ENCODE measurements around the gene RASSF5. TPM values are rescaled to one million over a fixed set of nuclear protein-coding genes. Genes with fewer than 3 reads are reported as not detected.

Gene RASSF5
- polyA plus RNA-seq, 2 of the 4 experiments (the other 2 are of a cell fraction): 2.0 to 2.2 TPM

GRCh38 chr1:206560007-206560716 lies 52.8 kb downstream of the RASSF5 start:
- ChIA-PET CTCF (interaction anchor here (0.7 to 3.2 kb wide), 3 partner anchors 15 to 70 kb away, joined by 4 to 16 read pairs (median 7); no protein-coding TSS in a partner anchor), POLR2A (no interaction called here)
- Histone ChIP-seq H3K4me1 (peaks cover 20% of the 10 kb centered on the region), H3K27ac (no peak overlapping the region), H3K4me2 (no peak overlapping the region), H3K9me3 (no peaks in the 10 kb centered on the region), H3K4me3 (no peak overlapping the region)
- no peak for FAIRE-seq
- ATAC-seq: no peak
- DNase-seq (ENCODE audit: low read depth in 1 of 2, low spot score in 1 of 2): no peak
- 80% methylated on average over 10 of the region's 10 CpGs for WGBS (ENCODE audit: missing lambda C conversion rate)
- TF ChIP-seq EHMT2 (IDR thresholded peaks at IDR 0.05; ENCODE audit: low read depth): no peak

- H3K4me3 ChIP-seq: no peak overlapping the region
- no peak overlapping the region for H3K27ac ChIP-seq
- TF ChIP-seq RCOR1 (IDR thresholded peaks at IDR 0.05; ENCODE audit: low read depth, low read length): no peak
- no peaks in the 10 kb centered on the region for H3K9me3 ChIP-seq
- no peak for FAIRE-seq
- H3K4me1 ChIP-seq: peaks cover 6% of the 10 kb centered on the region; the same call in 1 of the 3 replicates
- POLR2A ChIA-PET: no interaction called here
- WGBS (ENCODE audit: missing lambda C conversion rate): 70% methylated on average over 1 of the region's 1 CpG
- CTCF ChIA-PET: interaction anchor here (1.4 to 8.6 kb wide), 7 partner anchors 9 to 84 kb away, joined by 5 to 66 read pairs (median 12); no protein-coding TSS in a partner anchor
- no peak overlapping the region for H3K4me2 ChIP-seq
- ATAC-seq: no peak
- no peak for DNase-seq (ENCODE audit: low read depth in 1 of 2, low spot score in 1 of 2)
Observed at GRCh38 chr1:206563367-206564207, 56.3 kb downstream of the RASSF5 start.

- no peaks in the 10 kb centered on the region for H3K9me3 ChIP-seq
- POLR2A ChIA-PET: no interaction called here
- H3K4me2 ChIP-seq: no peak overlapping the region
- H3K4me1 ChIP-seq: peaks cover 6% of the 10 kb centered on the region; the same call in 1 of the 3 replicates
- TF ChIP-seq SMC3 (IDR thresholded peaks at IDR 0.05): no peak
- TF ChIP-seq HMGXB4 (CRISPR knock-in tag; IDR thresholded peaks at IDR 0.05; ENCODE audit: borderline replicate concordance): no peak
- TF ChIP-seq MYC (IDR thresholded peaks at IDR 0.05; ENCODE audit: borderline replicate concordance, low read length): no peak
- TF ChIP-seq HEYL (CRISPR knock-in tag; IDR thresholded peaks at IDR 0.05): no peak
- TF ChIP-seq HOXB5 (CRISPR knock-in tag; IDR thresholded peaks at IDR 0.05): no peak
- H3K27ac ChIP-seq: no peak overlapping the region
- 74% methylated on average over 4 of the region's 4 CpGs for WGBS (ENCODE audit: missing lambda C conversion rate)
- FAIRE-seq (no peak), DNase-seq (ENCODE audit: low read depth in 1 of 2, low spot score in 1 of 2) (no peak), ATAC-seq (no peak)
- H3K4me3 ChIP-seq: no peak overlapping the region
- CTCF ChIA-PET: interaction anchor here (1.0 to 8.6 kb wide), 10 partner anchors 11 to 86 kb away, joined by 3 to 66 read pairs (median 5); no protein-coding TSS in a partner anchor
Observed at GRCh38 chr1:206565995-206566394, 58.7 kb downstream of the RASSF5 start.

GRCh38 chr1:206566999-206567398 lies 59.7 kb downstream of the RASSF5 start:
- no peak overlapping the region for H3K4me2 ChIP-seq
- H3K4me1 ChIP-seq: peaks cover 3% of the 10 kb centered on the region; the same call in 1 of the 3 replicates
- TF ChIP-seq TP53 (CRISPR knock-in tag; IDR thresholded peaks at IDR 0.05) (no peak), FOSL2 (IDR thresholded peaks at IDR 0.05) (no peak), FOSL2 (CRISPR knock-in tag; IDR thresholded peaks at IDR 0.05) (no peak), EP300 (IDR thresholded peaks at IDR 0.05) (no peak), PBX3 (IDR thresholded peaks at IDR 0.05) (no peak), JUNB (IDR thresholded peaks at IDR 0.05) (no peak), ZC3H11A (IDR thresholded peaks at IDR 0.05) (no peak), HOXB13 (CRISPR knock-in tag; IDR thresholded peaks at IDR 0.05; ENCODE audit: low read depth) (no peak), HES2 (IDR thresholded peaks at IDR 0.05) (no peak), CEBPB (IDR thresholded peaks at IDR 0.05) (no peak), SREBF2 (IDR thresholded peaks at IDR 0.05) (no peak), ZSCAN20 (CRISPR knock-in tag; IDR thresholded peaks at IDR 0.05) (no peak), ELK1 (IDR thresholded peaks at IDR 0.05; ENCODE audit: low read depth, low read length) (no peak), POLR2AphosphoS2 (conservative IDR thresholded peaks at IDR 0.05; ENCODE audit: low read length) (no peak), GATA3 (IDR thresholded peaks at IDR 0.05; ENCODE audit: borderline replicate concordance) (no peak), NFE2L2 (conservative IDR thresholded peaks at IDR 0.05; ENCODE audit: low read length) (no peak), MYC (IDR thresholded peaks at IDR 0.05; ENCODE audit: borderline replicate concordance, low read length) (no peak), EHF (CRISPR knock-in tag; IDR thresholded peaks at IDR 0.05) (no peak), PHF8 (IDR thresholded peaks at IDR 0.05; ENCODE audit: borderline replicate concordance, low read depth) (no peak), ZFP36 (IDR thresholded peaks at IDR 0.05; ENCODE audit: borderline replicate concordance, partially characterized antibody) (no peak)
- ATAC-seq (no peak), DNase-seq (ENCODE audit: low read depth in 1 of 2, low spot score in 1 of 2) (no peak), FAIRE-seq (no peak)
- POLR2A ChIA-PET: no interaction called here
- H3K27ac ChIP-seq: no peak overlapping the region
- no peak overlapping the region for H3K4me3 ChIP-seq
- CTCF ChIA-PET: interaction anchor here (1.3 to 8.6 kb wide), 8 partner anchors 12 to 87 kb away, joined by 3 to 66 read pairs (median 6); no protein-coding TSS in a partner anchor
- no peaks in the 10 kb centered on the region for H3K9me3 ChIP-seq
- 73% methylated on average over 4 of the region's 4 CpGs for WGBS (ENCODE audit: missing lambda C conversion rate)
